ENCODE data around the gene VPS8. TPM values are rescaled to one million over a fixed set of nuclear protein-coding genes. Genes with fewer than 3 reads are reported as not detected.

VPS8 gene
- total and polyA plus RNA-seq, 11 donors: 15.7 to 122 (median 74.3) TPM

- intact Hi-C loops (cut with DNase I): no loop called here
- no peak for TF ChIP-seq POLR2A (IDR thresholded peaks at IDR 0.05)
- no peak for TF ChIP-seq CTCF (IDR thresholded peaks at IDR 0.05)
- WGBS, 4 donors: 86 to 93% (median 90%) methylated on average over 7 of the region's 7 CpGs
- no peak overlapping the region for H3K4me3 ChIP-seq
- ATAC-seq (no peak), DNase-seq (no peak)
- H3K27ac ChIP-seq: no peak overlapping the region
- peaks cover 0 to 74% (median 56%) of the 10 kb centered on the region in 9 donors for H3K36me3 ChIP-seq
- H3K9me3 ChIP-seq: no peaks in the 10 kb centered on the region
- peaks cover 0 to 7% (median 0%) of the 10 kb centered on the region in 12 donors for H3K4me1 ChIP-seq
- H3K27me3 ChIP-seq: no peaks in the 10 kb centered on the region
Observed at GRCh38 chr3:184912163-184912562, 100.2 kb downstream of the VPS8 start.

- ATAC-seq (no peak), DNase-seq (no peak)
- peaks cover 0 to 93% (median 78%) of the 10 kb centered on the region in 9 donors for H3K36me3 ChIP-seq
- H3K27ac ChIP-seq: no peak overlapping the region
- WGBS, 4 donors: 85 to 91% (median 88%) methylated on average over 5 of the region's 5 CpGs
- H3K9me3 ChIP-seq: no peaks in the 10 kb centered on the region
- intact Hi-C loops (cut with DNase I): no loop called here
- no peaks in the 10 kb centered on the region for H3K27me3 ChIP-seq
- H3K4me3 ChIP-seq: no peak overlapping the region
- no peaks in the 10 kb centered on the region for H3K4me1 ChIP-seq
- no peak for TF ChIP-seq POLR2A (IDR thresholded peaks at IDR 0.05)
- no peak for TF ChIP-seq CTCF (IDR thresholded peaks at IDR 0.05)
Observed at GRCh38 chr3:184914628-184915027, 102.7 kb downstream of the VPS8 start.

GRCh38 chr3:184918750-184919149 lies 106.8 kb downstream of the VPS8 start:
- no peak for TF ChIP-seq CTCF (IDR thresholded peaks at IDR 0.05)
- TF ChIP-seq POLR2A (IDR thresholded peaks at IDR 0.05): no peak
- no peak for DNase-seq

GRCh38 chr3:184919651-184920050 lies 107.7 kb downstream of the VPS8 start:
- TF ChIP-seq POLR2A (IDR thresholded peaks at IDR 0.05) (no peak), CTCF (IDR thresholded peaks at IDR 0.05) (no peak)
- no peaks in the 10 kb centered on the region for H3K27me3 ChIP-seq
- 96 to 100% (median 98%) methylated on average over 2 of the region's 2 CpGs for WGBS, 4 donors
- ATAC-seq (no peak), DNase-seq (no peak)
- no peaks in the 10 kb centered on the region for H3K4me1 ChIP-seq
- intact Hi-C loops (cut with DNase I): no loop called here
- no peaks in the 10 kb centered on the region for H3K9me3 ChIP-seq
- no peak overlapping the region for H3K27ac ChIP-seq
- no peak overlapping the region for H3K4me3 ChIP-seq
- peaks cover 0 to 100% (median 92%) of the 10 kb centered on the region in 9 donors for H3K36me3 ChIP-seq

More at GRCh38 chr3:184918750-184919149, 106.8 kb downstream of the VPS8 start:
- H3K27me3 ChIP-seq: no peaks in the 10 kb centered on the region
- no peaks in the 10 kb centered on the region for H3K4me1 ChIP-seq
- H3K9me3 ChIP-seq: no peaks in the 10 kb centered on the region
- no peak overlapping the region for H3K4me3 ChIP-seq
- ATAC-seq: no peak
- no peak overlapping the region for H3K27ac ChIP-seq
- H3K36me3 ChIP-seq: peaks cover 0 to 100% (median 92%) of the 10 kb centered on the region in 9 donors
- 61 to 79% (median 70%) methylated on average over 3 of the region's 3 CpGs for WGBS, 4 donors
- intact Hi-C loops (cut with DNase I): no loop called here

Measured in heart left ventricle (tissue), 16 donors.